NCI-H345 treated with DMSO at 0.1 percent for 48 hours (cell line): Measurements from ENCODE around the gene CAMTA2.

Experiments used
- DNase-seq: peaks from one replicate; lab custom pipeline; 2025; ENCODE audit not compliant: unreplicated experiment; lab: John Stamatoyannopoulos, UW

CAMTA2 gene

GRCh38 chr17:4968486-4969046 lies 18.9 kb downstream of the CAMTA2 start:
- no peak for DNase-seq

GRCh38 chr17:4967539-4968485 lies 19.7 kb downstream of the CAMTA2 start, which contains the start of gene SPAG7:
Gene SPAG7 (minus strand): TSS chr17:4967817. CDS start chr17:4967804, 13 bp downstream.
- peak; percentile 85 for DNase-seq

- DNase-seq: peak; percentile 95
Observed at GRCh38 chr17:4966844-4967538, 20.5 kb downstream of the CAMTA2 start.

- DNase-seq: no peak
Observed at GRCh38 chr17:4965311-4965986, 22.0 kb downstream of the CAMTA2 start.

- no peak for DNase-seq
Observed at GRCh38 chr17:4960279-4960922, 27.1 kb downstream of the CAMTA2 start.

- no peak for DNase-seq
Observed at GRCh38 chr17:4959261-4959965, 28.1 kb downstream of the CAMTA2 start.

- DNase-seq: no peak
Observed at GRCh38 chr17:4958102-4958501, 29.4 kb downstream of the CAMTA2 start.

GRCh38 chr17:4956493-4957061 lies 30.9 kb downstream of the CAMTA2 start:
- no peak for DNase-seq

GRCh38 chr17:4955091-4955490 lies 32.4 kb downstream of the CAMTA2 start:
- DNase-seq: no peak

GRCh38 chr17:4953451-4953961 lies 34.0 kb downstream of the CAMTA2 start:
- no peak for DNase-seq

- DNase-seq: no peak
Observed at GRCh38 chr17:4951486-4951885, 36.0 kb downstream of the CAMTA2 start.

GRCh38 chr17:4950746-4951204 lies 36.7 kb downstream of the CAMTA2 start, which contains the start of gene ENO3:
Gene ENO3 (plus strand): TSS chr17:4951119. CDS start chr17:4951830, 711 bp downstream.
- no peak for DNase-seq

GRCh38 chr17:4950075-4950745 lies 37.3 kb downstream of the CAMTA2 start:
- DNase-seq: no peak

GRCh38 chr17:4949321-4950074 lies 38.0 kb downstream of the CAMTA2 start:
- no peak for DNase-seq

- DNase-seq: peak; percentile 50
Observed at GRCh38 chr17:4948931-4949320, 38.5 kb downstream of the CAMTA2 start.

GRCh38 chr17:4948166-4948930 lies 39.1 kb downstream of the CAMTA2 start, which contains the start of gene PFN1:
Gene PFN1 (minus strand): TSS chr17:4948530. CDS start chr17:4948394, 136 bp downstream.
- peak; percentile 65 for DNase-seq
